GM21423 (cell line): ENCODE results near the gene R3HDM4.
A peak's percentile ranks its signal among the peaks of the same experiment; 100 is the strongest.
"Not testable (repeated sequence)": the region's sequence is repeated elsewhere in the genome, so short reads cannot be mapped to it uniquely, and the experiment has no call there.

Experiments used
- ATAC-seq: cut with Tn5 transposase; IDR thresholded peaks from one replicate; pipeline ENCODE4 v1.9.1; 2021; ENCODE audit warnings: mild to moderate bottlenecking, moderate library complexity; ENCODE audit not compliant: unreplicated experiment

R3HDM4 gene

GRCh38 chr19:913080-913748 lies at the start of gene R3HDM4:
Gene R3HDM4, minus strand, starts transcription at chr19:913219. Its CDS starts 62 bp downstream, at chr19:913157.
- ATAC-seq, result peak; percentile 47

DNA sequence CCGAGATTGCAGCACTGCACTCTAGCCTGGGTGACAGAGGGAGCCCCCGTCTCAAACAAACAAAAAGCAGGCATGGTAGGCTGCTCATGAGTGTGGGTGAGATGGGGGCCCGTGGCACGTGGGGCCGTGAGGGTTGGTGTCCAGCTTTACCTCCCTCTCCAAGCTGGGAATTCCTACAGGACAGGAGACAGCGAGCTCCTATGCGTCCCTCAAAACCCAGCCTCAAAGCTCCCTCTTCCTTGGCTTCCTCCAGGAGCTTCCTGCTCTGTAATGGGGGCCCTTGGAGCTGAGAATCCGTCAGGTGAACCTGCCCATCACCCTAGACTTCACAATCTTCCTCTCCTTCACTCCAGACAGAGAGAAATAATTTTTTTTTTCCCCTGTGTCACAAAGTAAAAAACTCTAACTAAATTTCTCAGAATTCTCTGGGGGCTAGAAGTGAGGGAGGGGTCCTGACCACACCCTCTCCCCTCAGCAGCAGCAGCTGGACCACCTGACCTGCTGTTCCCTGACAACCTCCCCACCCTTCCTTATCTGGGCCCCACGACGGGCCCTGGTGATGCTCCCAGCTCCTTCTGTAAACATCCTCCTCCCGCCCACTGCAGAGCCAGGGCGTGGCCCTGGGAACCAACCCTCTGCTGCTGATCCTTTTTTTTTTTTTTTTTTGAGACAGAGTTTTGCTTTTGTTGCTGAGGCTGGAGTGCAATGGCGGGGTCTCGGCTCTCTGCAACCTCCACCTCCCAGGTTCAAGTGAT lies 49.0 kb upstream of the R3HDM4 start:
- ATAC-seq, result no peak

- no peak for ATAC-seq
Measured at GRCh38 chr19:960601-960938, 47.6 kb upstream of the R3HDM4 start.

DNA sequence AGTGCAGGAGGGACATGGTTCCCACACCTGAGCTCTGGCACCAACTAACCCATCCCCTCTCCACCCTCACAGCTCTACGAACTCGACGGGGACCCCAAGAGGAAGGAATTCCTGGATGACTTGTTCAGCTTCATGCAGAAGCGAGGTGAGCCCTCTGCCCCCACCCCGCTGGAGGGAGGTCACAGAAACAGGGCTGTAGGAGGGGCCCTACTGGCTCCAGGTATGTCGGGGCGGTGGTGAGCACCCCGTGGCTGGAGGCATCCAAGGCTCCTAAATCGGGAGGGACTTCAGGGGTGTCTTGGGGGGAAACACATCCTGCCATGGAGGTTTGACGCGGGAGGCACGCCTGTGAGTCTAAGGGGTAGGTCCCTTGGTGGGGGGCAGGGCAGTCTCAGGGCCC lies 47.0 kb upstream of the R3HDM4 start:
- no peak for ATAC-seq

DNA sequence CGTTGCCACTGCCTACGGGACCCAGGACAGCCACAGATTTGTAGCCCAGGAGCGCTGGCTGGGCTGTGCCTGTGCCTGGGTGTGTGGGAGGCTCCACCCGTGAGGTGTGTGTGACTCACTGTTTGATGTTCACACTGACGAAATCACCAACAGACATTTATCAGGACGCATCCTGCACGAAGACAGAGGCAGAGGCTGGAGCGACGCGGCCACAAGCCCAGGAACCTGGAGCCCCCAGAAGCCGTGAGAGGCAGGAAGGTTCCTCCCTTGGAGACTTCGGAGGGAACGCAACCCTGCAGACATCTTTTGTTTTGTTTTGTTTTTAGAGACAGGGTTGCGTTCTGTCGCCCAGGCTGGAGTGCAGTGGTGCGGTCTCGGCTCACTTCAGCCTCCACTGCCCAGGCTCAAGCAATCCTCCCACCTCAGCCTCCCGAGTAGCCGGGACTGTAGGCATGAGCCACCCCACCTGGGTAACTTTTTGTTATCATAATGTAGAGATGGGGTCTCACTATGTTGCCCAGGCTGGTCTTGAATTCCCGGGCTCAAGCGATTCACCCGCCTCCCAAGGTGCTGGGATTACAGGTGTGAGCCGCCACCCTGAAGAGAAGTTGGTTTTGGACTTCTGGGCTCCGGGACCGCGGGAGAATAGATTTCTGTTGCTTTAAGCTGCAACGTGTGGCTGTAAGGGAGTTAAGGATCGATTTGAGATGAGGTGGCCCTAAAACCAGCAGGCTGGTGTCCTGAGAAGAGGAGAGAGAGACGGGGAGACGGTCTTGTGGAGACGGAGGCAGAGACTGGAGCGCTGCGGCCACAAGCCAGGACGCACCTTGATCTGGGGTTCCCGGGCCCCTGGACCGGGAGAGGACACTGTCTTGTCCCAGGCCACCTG lies 46.2 kb upstream of the R3HDM4 start:
- no peak for ATAC-seq

- not testable (repeated sequence) for ATAC-seq
Measured at GRCh38 chr19:957578-957977, 44.6 kb upstream of the R3HDM4 start.

- no peak for ATAC-seq
Measured at GRCh38 chr19:956766-957440, 43.9 kb upstream of the R3HDM4 start.

- ATAC-seq, result no peak
Measured at GRCh38 chr19:955803-956765, 43.1 kb upstream of the R3HDM4 start.

DNA sequence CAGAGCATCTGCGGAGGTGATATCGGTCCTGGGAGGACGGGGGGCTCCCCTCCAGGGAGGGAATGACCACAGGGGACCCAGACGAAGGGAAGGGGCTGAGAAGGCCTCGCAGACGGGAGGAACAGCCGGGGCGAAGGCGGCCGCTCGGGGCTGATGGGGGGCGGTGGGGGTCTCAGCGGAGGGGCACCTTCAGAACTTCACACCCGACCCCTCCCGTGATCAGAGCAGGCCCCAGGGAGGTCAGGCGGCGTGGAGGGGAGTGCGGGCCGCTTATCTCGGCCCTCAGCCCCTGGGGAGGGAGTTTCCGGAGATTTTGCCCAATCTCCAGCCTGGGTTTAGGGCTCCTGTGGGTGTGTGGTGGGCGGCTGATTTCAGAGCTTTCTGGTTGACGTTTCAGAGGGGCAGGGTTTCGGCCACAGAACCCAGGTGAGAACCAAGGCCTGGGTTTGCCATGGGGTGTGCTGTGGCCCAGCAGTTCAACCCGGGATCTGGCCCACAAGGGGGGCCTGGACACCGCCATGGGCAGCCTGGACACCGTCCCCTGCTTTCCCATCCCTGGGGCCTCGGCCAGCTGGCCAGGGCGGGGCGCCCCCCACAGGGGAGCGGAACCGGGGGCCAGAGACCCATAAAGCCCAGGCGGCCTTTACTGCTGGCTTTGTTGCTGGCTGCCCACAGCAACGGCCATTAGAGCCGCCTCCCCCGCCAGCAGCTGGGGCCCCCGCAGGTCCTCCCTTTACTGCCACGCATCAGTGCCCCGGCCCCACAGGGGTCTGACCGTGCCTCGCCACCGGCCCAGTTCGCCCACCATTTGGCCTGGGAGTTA lies 41.9 kb upstream of the R3HDM4 start:
- ATAC-seq, result no peak

GRCh38 chr19:954272-954671 lies 41.3 kb upstream of the R3HDM4 start:
- ATAC-seq, result no peak

DNA sequence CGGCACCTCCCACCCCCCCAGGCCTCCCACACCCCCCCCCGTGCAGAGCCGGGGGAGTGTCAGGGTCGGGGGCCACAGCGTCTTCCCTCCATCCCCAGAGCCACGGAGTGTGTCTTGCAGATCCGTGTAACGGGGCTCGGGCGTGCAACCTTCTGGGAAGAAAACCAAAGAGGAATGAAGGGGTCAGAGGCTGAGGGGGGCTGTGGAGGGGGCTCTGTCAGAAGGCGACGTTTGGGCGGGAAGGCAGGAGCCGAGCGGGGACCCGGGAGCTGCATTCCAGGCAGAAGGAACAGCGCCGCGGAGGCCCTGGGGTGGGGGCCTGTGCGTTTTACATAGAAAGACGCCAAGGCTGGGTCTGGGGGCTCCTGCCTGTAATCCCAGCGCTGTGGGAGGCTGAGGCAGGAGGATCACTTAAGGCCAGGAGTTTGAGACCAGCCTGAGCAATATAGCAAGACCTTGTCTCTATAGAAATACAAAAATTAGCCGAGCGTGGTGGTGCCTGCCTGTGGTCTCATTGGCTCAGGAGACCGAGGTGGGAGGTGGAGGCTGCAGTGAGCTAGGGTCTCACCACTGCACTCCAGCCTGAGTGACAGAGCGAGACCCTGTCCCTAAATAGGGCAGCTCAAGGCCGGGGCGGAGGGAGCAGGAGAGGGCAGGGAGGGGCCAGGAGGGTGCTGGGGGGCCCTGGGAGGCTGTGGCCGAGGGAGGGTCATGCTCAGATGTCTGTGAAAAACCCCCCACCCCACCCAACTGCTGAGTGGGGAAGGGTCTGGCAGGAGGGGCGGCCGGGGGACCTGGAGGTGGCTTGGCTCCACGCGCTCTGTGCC lies 40.6 kb upstream of the R3HDM4 start:
- ATAC-seq, result no peak

DNA sequence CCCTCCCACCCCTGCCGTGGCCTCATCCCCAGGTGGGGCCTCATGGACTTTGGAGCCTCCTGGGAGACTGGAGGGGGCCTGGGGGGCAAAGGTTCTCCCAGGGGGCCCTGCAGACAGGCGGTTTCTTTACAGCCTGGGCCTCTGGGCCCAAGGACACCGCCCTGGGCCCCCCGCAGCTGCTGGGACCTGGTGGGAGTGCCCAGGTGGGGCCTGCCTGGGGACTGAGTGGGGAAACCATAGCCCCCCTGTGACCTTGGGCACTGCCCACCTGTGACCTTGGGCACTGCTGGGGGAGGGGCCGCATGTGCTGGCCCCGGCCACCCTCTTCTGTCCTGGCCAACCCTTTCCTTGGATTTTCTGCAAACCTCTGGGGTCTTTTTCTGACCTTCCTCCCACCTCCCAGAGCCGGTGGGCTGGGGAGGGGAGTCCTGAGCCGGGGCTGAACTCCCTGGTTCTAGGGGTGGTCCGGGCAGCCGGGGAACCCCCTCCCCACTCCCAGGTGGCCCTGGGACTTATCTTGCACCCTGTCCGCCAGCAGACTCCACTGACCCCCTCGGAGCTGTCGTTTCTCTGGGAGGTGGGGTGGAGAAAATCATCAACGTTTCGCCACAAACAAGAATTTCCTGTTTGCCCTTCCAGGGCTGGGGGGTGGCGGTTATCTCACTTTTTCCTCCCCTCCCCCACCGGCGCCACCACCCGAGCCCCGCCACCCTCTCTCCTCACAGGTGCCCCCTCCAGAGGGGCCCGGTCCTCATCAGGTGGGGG lies 39.8 kb upstream of the R3HDM4 start:
- no peak for ATAC-seq

DNA sequence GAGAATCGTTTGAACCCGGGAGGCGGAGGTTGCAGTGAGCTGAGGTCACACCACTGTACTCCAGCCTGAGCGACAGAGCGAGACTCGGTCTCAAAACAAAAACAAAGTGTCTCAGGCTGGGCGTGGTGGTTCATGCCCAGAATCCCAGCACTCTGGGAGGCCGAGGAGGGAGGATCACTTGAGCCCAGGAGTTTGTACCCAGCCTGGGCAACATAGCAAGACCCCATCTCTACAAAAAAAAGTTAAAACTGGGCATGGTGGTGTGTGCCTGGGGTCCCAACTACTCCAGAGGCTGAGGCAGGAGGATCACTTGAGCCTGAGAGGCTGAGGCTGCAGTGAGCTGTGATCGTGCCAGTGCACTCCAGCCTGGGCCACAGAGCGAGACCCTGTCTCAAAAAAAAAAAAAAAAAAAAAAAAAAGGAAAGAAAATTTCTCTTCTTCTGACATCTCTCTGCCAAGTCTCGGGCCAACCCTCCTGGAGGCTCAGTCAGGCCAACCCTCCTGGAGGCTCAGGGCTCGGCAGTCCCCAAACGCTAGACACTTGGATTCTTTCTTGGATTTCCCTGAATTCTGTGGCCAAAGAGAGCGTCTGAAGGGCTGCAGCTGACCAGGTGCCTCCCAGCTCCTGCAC lies 39.1 kb upstream of the R3HDM4 start:
- no peak for ATAC-seq

GRCh38 chr19:950352-951066 lies 37.5 kb upstream of the R3HDM4 start:
- ATAC-seq, result no peak

DNA sequence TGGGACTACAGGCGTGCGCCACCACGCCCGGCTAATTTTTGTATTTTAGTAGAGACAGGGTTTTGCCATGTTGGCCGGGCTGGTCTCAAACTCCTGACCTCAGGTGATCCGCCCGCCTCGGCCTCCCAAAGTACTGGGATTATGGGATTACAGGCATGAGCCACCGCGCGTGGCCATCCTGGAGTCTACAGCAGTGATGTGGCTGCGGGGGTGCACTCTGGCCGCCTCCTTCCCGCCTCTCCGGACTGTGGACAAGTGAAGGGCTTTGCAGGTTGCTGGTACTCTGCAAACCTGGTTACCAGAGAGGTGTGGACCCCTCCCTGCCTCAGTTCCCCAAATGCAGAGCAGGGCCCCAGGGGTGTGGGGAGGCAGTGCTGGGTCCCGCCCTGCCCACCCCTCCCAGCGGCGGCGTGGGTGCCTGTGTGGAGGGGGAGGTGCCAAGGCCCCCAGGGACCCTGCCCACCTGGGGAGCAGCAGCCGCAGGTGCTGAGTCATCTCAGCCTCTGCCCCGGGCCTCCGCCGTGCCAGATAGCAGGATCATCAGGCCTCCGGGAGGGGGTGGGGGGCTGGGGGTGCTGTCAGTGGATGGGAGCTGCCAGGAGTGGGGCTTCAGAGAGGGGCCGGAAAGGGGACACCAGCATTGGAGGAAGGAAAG lies 36.0 kb upstream of the R3HDM4 start:
- no peak for ATAC-seq
